SJSA1 (cell line): ENCODE data around the gene CCDC61. TPM values are rescaled to one million over a fixed set of nuclear protein-coding genes. Genes with fewer than 3 reads are reported as not detected.

ENCODE experiments used
- DNase-seq, 2 experiments: peaks; one replicate each; pipeline ENCODE4 v3.0.0-alpha.2; 2015 to 2020; ENCODE audit warnings: low spot score in 2 of 2, low read depth in 1 of 2
- H3K27ac ChIP-seq: fragments of 250-450 bp; sonication (Bioruptor Pico); 2 replicates; pipeline ENCODE4 v1.5.1; 2020; ENCODE audit warnings: mild to moderate bottlenecking, moderate library complexity
- H3K27me3 ChIP-seq: fragments of 250-450 bp; sonication (Bioruptor Pico); replicated peaks from 2 replicates; pipeline ENCODE4 v1.5.1; 2020; ENCODE audit warnings: mild to moderate bottlenecking, moderate library complexity
- H3K36me3 ChIP-seq: fragments of 250-450 bp; sonication (Bioruptor Pico); 2 replicates; pipeline ENCODE4 v1.5.1; 2020; ENCODE audit warnings: mild to moderate bottlenecking
- H3K4me1 ChIP-seq: fragments of 250-450 bp; sonication (Bioruptor Pico); replicated peaks from 2 replicates; pipeline ENCODE4 v1.6.1; 2021; ENCODE audit warnings: mild to moderate bottlenecking
- H3K4me3 ChIP-seq: fragments of 250-450 bp; sonication (Bioruptor Pico); 2 replicates; pipeline ENCODE4 v1.5.1; 2020; ENCODE audit warnings: mild to moderate bottlenecking
- H3K9me3 ChIP-seq: fragments of 250-450 bp; sonication (Bioruptor Pico); replicated peaks from 2 replicates; pipeline ENCODE4 v1.5.1; 2020; ENCODE audit warnings: mild to moderate bottlenecking
- total RNA-seq: library from RNA; depleted of rRNA; stranded (reverse); fragments of >200 nt; shearing (Covaris generic); gene quantifications from 2 replicates; pipeline ENCODE4 v1.2.3, GENCODE V29; 2014; rRNA removed

Gene CCDC61
- 4.3 and 7.4 TPM in 2 replicates for total RNA-seq

- Histone ChIP-seq H3K9me3 (no peaks in the 10 kb centered on the region), H3K27me3 (peaks cover 3% of the 10 kb centered on the region; the same call in 1 of the 2 replicates), H3K4me3 (peak within 1 kb of the TSS; percentile 63), H3K27ac (peak within 1 kb of the TSS; percentile 54), H3K4me1 (0 out of 2 replicates have a peak, but pooled peaks cover 3% of the 10 kb centered on the region), H3K36me3 (peaks cover 8% of the 10 kb centered on the region)
- peak; percentile 95 to 100 for DNase-seq
These were observed at the start of gene CCDC61 for GRCh38 chr19:45994998-45995714. Gene CCDC61 (plus strand): TSS chr19:45995467. CDS start chr19:46003019, 7,552 bp downstream.

GRCh38 chr19:45947926-45948325, 47.3 kb upstream of the CCDC61 start:
- Histone ChIP-seq H3K4me3 (no peak overlapping the region), H3K4me1 (peaks cover 4% of the 10 kb centered on the region), H3K9me3 (no peaks in the 10 kb centered on the region), H3K36me3 (no peaks in the 10 kb centered on the region; the same call in 1 of the 2 replicates), H3K27me3 (peaks cover 20% of the 10 kb centered on the region), H3K27ac (no peak overlapping the region)
- no peak for DNase-seq

- Histone ChIP-seq H3K4me1 (peaks cover 27% of the 10 kb centered on the region), H3K36me3 (no peaks in the 10 kb centered on the region; the same call in 1 of the 2 replicates), H3K4me3 (no peak overlapping the region), H3K27me3 (peaks cover 9% of the 10 kb centered on the region), H3K9me3 (no peaks in the 10 kb centered on the region), H3K27ac (no peak overlapping the region)
- no peak for DNase-seq
These were observed 43.0 kb upstream of the CCDC61 start for GRCh38 chr19:45952341-45952685.

- DNase-seq, result peak; percentile 53 to 62
- H3K4me1 ChIP-seq, result peaks cover 27% of the 10 kb centered on the region
- H3K36me3 ChIP-seq, result no peaks in the 10 kb centered on the region; the same call in 1 of the 2 replicates
- peak overlapping the region; percentile 20 for H3K4me3 ChIP-seq
- peaks cover 9% of the 10 kb centered on the region for H3K27me3 ChIP-seq
- H3K9me3 ChIP-seq, result no peaks in the 10 kb centered on the region
- no peak overlapping the region for H3K27ac ChIP-seq
These were observed 42.4 kb upstream of the CCDC61 start for GRCh38 chr19:45952686-45953505.

- Histone ChIP-seq H3K27me3 (peaks cover 7% of the 10 kb centered on the region), H3K4me3 (no peak overlapping the region), H3K27ac (no peak overlapping the region), H3K4me1 (peaks cover 33% of the 10 kb centered on the region), H3K36me3 (no peaks in the 10 kb centered on the region; the same call in 1 of the 2 replicates), H3K9me3 (no peaks in the 10 kb centered on the region)
- DNase-seq, result no peak
These were observed 41.6 kb upstream of the CCDC61 start for GRCh38 chr19:45953676-45954075.

- Histone ChIP-seq H3K4me1 (peaks cover 38% of the 10 kb centered on the region), H3K9me3 (no peaks in the 10 kb centered on the region), H3K27ac (no peak overlapping the region), H3K36me3 (no peaks in the 10 kb centered on the region; the same call in 1 of the 2 replicates), H3K4me3 (no peak overlapping the region), H3K27me3 (peaks cover 5% of the 10 kb centered on the region)
- DNase-seq, result no peak
These were observed 41.1 kb upstream of the CCDC61 start for GRCh38 chr19:45954156-45954555.

- no peaks in the 10 kb centered on the region; the same call in 1 of the 2 replicates for H3K36me3 ChIP-seq
- peaks cover 42% of the 10 kb centered on the region for H3K4me1 ChIP-seq
- H3K4me3 ChIP-seq, result no peak overlapping the region
- no peaks in the 10 kb centered on the region for H3K9me3 ChIP-seq
- H3K27ac ChIP-seq, result no peak overlapping the region
- peak; percentile 78 to 95 for DNase-seq
- H3K27me3 ChIP-seq, result peaks cover 14% of the 10 kb centered on the region
These were observed 39.2 kb upstream of the CCDC61 start for GRCh38 chr19:45955905-45956608.

- no peak for DNase-seq
- no peak overlapping the region for H3K4me3 ChIP-seq
- no peak overlapping the region for H3K27ac ChIP-seq
- H3K9me3 ChIP-seq, result no peaks in the 10 kb centered on the region
- peaks cover 14% of the 10 kb centered on the region for H3K27me3 ChIP-seq
- peaks cover 34% of the 10 kb centered on the region for H3K4me1 ChIP-seq
- H3K36me3 ChIP-seq, result no peaks in the 10 kb centered on the region
These were observed 36.9 kb upstream of the CCDC61 start for GRCh38 chr19:45958320-45958719.

- Histone ChIP-seq H3K36me3 (no peaks in the 10 kb centered on the region), H3K4me3 (no peak overlapping the region), H3K4me1 (peaks cover 32% of the 10 kb centered on the region), H3K27me3 (peaks cover 14% of the 10 kb centered on the region), H3K27ac (no peak overlapping the region), H3K9me3 (no peaks in the 10 kb centered on the region)
- peak; percentile 34 to 62 for DNase-seq
These were observed 36.3 kb upstream of the CCDC61 start for GRCh38 chr19:45958769-45959516.

GRCh38 chr19:45959517-45960025, 35.7 kb upstream of the CCDC61 start:
- no peak for DNase-seq
- no peak overlapping the region for H3K4me3 ChIP-seq
- no peak overlapping the region for H3K27ac ChIP-seq
- no peaks in the 10 kb centered on the region for H3K9me3 ChIP-seq
- peaks cover 14% of the 10 kb centered on the region for H3K27me3 ChIP-seq
- peaks cover 32% of the 10 kb centered on the region for H3K4me1 ChIP-seq
- no peaks in the 10 kb centered on the region for H3K36me3 ChIP-seq

GRCh38 chr19:45960595-45961235, 34.6 kb upstream of the CCDC61 start:
- no peak overlapping the region for H3K27ac ChIP-seq
- no peaks in the 10 kb centered on the region for H3K9me3 ChIP-seq
- no peak for DNase-seq
- H3K4me1 ChIP-seq, result peaks cover 24% of the 10 kb centered on the region
- H3K4me3 ChIP-seq, result no peak overlapping the region
- H3K36me3 ChIP-seq, result no peaks in the 10 kb centered on the region
- peaks cover 24% of the 10 kb centered on the region for H3K27me3 ChIP-seq

GRCh38 chr19:45962021-45962420, 33.2 kb upstream of the CCDC61 start:
- peaks cover 15% of the 10 kb centered on the region for H3K4me1 ChIP-seq
- no peaks in the 10 kb centered on the region for H3K9me3 ChIP-seq
- H3K27me3 ChIP-seq, result peaks cover 38% of the 10 kb centered on the region
- DNase-seq, result no peak
- H3K36me3 ChIP-seq, result no peaks in the 10 kb centered on the region
- H3K4me3 ChIP-seq, result no peak overlapping the region
- H3K27ac ChIP-seq, result no peak overlapping the region
